ENCODE results near the gene UBXN7. TPM values are rescaled to one million over a fixed set of nuclear protein-coding genes. Genes with fewer than 3 reads are reported as not detected.
"Not testable (repeated sequence)": the region's sequence is repeated elsewhere in the genome, so short reads cannot be mapped to it uniquely, and the experiment has no call there.

Gene UBXN7
- total RNA-seq, 1 experiment from 2014 or later: 46.1 TPM

- Mint-ChIP-seq H3K4me1 (ENCODE audit: low read depth, unreplicated experiment) (no peaks in the 10 kb centered on the region), H3K9me3 (ENCODE audit: low read depth, unreplicated experiment) (no peaks in the 10 kb centered on the region), H3K27me3 (ENCODE audit: unreplicated experiment) (no peaks in the 10 kb centered on the region), H3K4me3 (ENCODE audit: low read depth, unreplicated experiment) (no peak overlapping the region), H3K36me3 (ENCODE audit: insufficient read depth, unreplicated experiment) (peaks cover 10% of the 10 kb centered on the region), H3K27ac (ENCODE audit: unreplicated experiment) (no peak overlapping the region)
- no TSS peak for BruUV-seq (replicated peaks)
- no peak for TF ChIP-seq CTCF (IDR thresholded peaks at IDR 0.05; ENCODE audit: unreplicated experiment)
- DNase-seq: no peak
- intact Hi-C loops (cut with micrococcal nuclease; ENCODE audit: unreplicated experiment): no loop called here
- CTCF ChIA-PET: interaction anchor here (0.6 kb wide), 1 partner anchor 189 kb away, joined by 3 read pairs; no protein-coding TSS in a partner anchor
Observed at GRCh38 chr3:196351541-196351940, 80.7 kb downstream of the UBXN7 start.

GRCh38 chr3:196350067-196350466 is 82.2 kb downstream of the UBXN7 start:
- intact Hi-C loops (cut with micrococcal nuclease; ENCODE audit: unreplicated experiment): no loop called here
- Mint-ChIP-seq H3K4me3 (ENCODE audit: low read depth, unreplicated experiment) (no peak overlapping the region), H3K4me1 (ENCODE audit: low read depth, unreplicated experiment) (no peaks in the 10 kb centered on the region), H3K27ac (ENCODE audit: unreplicated experiment) (no peak overlapping the region), H3K27me3 (ENCODE audit: unreplicated experiment) (no peaks in the 10 kb centered on the region), H3K36me3 (ENCODE audit: insufficient read depth, unreplicated experiment) (peaks cover 19% of the 10 kb centered on the region), H3K9me3 (ENCODE audit: low read depth, unreplicated experiment) (no peaks in the 10 kb centered on the region)
- no peak for DNase-seq
- TF ChIP-seq CTCF (IDR thresholded peaks at IDR 0.05; ENCODE audit: unreplicated experiment): no peak
- no TSS peak for BruUV-seq (replicated peaks)
- CTCF ChIA-PET: no interaction called here

GRCh38 chr3:196348698-196349097 is 83.5 kb downstream of the UBXN7 start:
- H3K9me3 Mint-ChIP-seq (ENCODE audit: low read depth, unreplicated experiment): no peaks in the 10 kb centered on the region
- no peak overlapping the region for H3K27ac Mint-ChIP-seq (ENCODE audit: unreplicated experiment)
- no peak for DNase-seq
- no peak overlapping the region for H3K4me3 Mint-ChIP-seq (ENCODE audit: low read depth, unreplicated experiment)
- CTCF ChIA-PET: no interaction called here
- no peak for TF ChIP-seq CTCF (IDR thresholded peaks at IDR 0.05; ENCODE audit: unreplicated experiment)
- H3K4me1 Mint-ChIP-seq (ENCODE audit: low read depth, unreplicated experiment): no peaks in the 10 kb centered on the region
- intact Hi-C loops (cut with micrococcal nuclease; ENCODE audit: unreplicated experiment): no loop called here
- no TSS peak for BruUV-seq (replicated peaks)
- H3K36me3 Mint-ChIP-seq (ENCODE audit: insufficient read depth, unreplicated experiment): peaks cover 18% of the 10 kb centered on the region
- H3K27me3 Mint-ChIP-seq (ENCODE audit: unreplicated experiment): no peaks in the 10 kb centered on the region

GRCh38 chr3:196344663-196345062 is 87.6 kb downstream of the UBXN7 start:
- Mint-ChIP-seq H3K4me1 (ENCODE audit: low read depth, unreplicated experiment) (no peaks in the 10 kb centered on the region), H3K36me3 (ENCODE audit: insufficient read depth, unreplicated experiment) (peaks cover 9% of the 10 kb centered on the region), H3K9me3 (ENCODE audit: low read depth, unreplicated experiment) (no peaks in the 10 kb centered on the region), H3K27me3 (ENCODE audit: unreplicated experiment) (no peaks in the 10 kb centered on the region), H3K4me3 (ENCODE audit: low read depth, unreplicated experiment) (no peak overlapping the region), H3K27ac (ENCODE audit: unreplicated experiment) (no peak overlapping the region)
- TF ChIP-seq CTCF (IDR thresholded peaks at IDR 0.05; ENCODE audit: unreplicated experiment): no peak
- intact Hi-C loops (cut with micrococcal nuclease; ENCODE audit: unreplicated experiment): no loop called here
- CTCF ChIA-PET: no interaction called here
- DNase-seq: no peak
- BruUV-seq (replicated peaks): no TSS peak

GRCh38 chr3:196343917-196344316 is 88.3 kb downstream of the UBXN7 start:
- DNase-seq; H3K36me3 Mint-ChIP-seq (ENCODE audit: insufficient read depth, unreplicated experiment); H3K4me1 Mint-ChIP-seq (ENCODE audit: low read depth, unreplicated experiment); CTCF ChIA-PET; H3K9me3 Mint-ChIP-seq (ENCODE audit: low read depth, unreplicated experiment); intact Hi-C loops (cut with micrococcal nuclease; ENCODE audit: unreplicated experiment); H3K4me3 Mint-ChIP-seq (ENCODE audit: low read depth, unreplicated experiment); H3K27me3 Mint-ChIP-seq (ENCODE audit: unreplicated experiment); BruUV-seq (replicated peaks); H3K27ac Mint-ChIP-seq (ENCODE audit: unreplicated experiment): not testable (repeated sequence)
